SU-DHL-6 (cell line): ENCODE data around the gene NT5DC3.

Source experiments
- EZH2phosphoT487 ChIP-seq: fragments of 200-600 bp; sonication (generic), shearing (Covaris generic); conservative IDR thresholded peaks from 2 replicates; pipeline ENCODE4 v1.6.1; 2018; ENCODE audit warnings: mild to moderate bottlenecking, antibody characterized with exemption, low read length, moderate library complexity, mixed read lengths
- TF ChIP-seq, protein P1 (sequence below): fragments of 200-600 bp; sonication (generic); IDR thresholded peaks from one replicate; pipeline ENCODE4 v1.5.1; 2017; ENCODE audit warnings: antibody characterized with exemption, mild to moderate bottlenecking, low read length, moderate library complexity; ENCODE audit not compliant: insufficient read depth, poor library complexity, severe bottlenecking

DNA sequence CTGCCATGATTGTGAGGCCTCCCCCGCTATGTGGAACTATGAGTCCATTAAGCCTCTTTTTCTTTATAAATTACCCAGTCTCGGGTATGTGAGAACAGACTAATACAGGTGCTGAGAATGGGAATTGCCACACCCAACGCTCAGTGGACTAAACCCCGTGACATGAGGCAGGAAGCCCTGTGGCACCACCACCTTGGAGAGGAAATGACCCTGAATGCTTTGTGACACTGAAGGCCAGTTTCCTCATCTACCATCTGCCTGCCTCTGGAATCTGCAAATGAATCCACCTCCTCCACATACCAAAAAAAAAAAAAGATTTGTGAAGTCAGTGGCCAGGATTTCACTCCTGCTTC, 41.6 kb downstream of the NT5DC3 start:
- TF ChIP-seq, protein P1, sequence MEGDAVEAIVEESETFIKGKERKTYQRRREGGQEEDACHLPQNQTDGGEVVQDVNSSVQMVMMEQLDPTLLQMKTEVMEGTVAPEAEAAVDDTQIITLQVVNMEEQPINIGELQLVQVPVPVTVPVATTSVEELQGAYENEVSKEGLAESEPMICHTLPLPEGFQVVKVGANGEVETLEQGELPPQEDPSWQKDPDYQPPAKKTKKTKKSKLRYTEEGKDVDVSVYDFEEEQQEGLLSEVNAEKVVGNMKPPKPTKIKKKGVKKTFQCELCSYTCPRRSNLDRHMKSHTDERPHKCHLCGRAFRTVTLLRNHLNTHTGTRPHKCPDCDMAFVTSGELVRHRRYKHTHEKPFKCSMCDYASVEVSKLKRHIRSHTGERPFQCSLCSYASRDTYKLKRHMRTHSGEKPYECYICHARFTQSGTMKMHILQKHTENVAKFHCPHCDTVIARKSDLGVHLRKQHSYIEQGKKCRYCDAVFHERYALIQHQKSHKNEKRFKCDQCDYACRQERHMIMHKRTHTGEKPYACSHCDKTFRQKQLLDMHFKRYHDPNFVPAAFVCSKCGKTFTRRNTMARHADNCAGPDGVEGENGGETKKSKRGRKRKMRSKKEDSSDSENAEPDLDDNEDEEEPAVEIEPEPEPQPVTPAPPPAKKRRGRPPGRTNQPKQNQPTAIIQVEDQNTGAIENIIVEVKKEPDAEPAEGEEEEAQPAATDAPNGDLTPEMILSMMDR, result no peak
- TF ChIP-seq EZH2phosphoT487, result no peak
